Glutamatergic neuron (in vitro differentiated cells): ENCODE data around the gene TCEANC. TPM values are rescaled to one million over a fixed set of nuclear protein-coding genes. Genes with fewer than 3 reads are reported as not detected.

Experiments used
- DNase-seq: peaks from one replicate; pipeline ENCODE4 v3.0.0; 2022
- H3K27ac Mint-ChIP-seq: one replicate; pipeline ENCODE4 v1.8.0; 2020; ENCODE audit warnings: mild to moderate bottlenecking, mixed read lengths, inconsistent platforms; ENCODE audit not compliant: unreplicated experiment
- H3K27me3 Mint-ChIP-seq: one replicate; pipeline ENCODE4 v1.8.0; 2020; ENCODE audit warnings: mild to moderate bottlenecking, moderate library complexity, mixed read lengths, inconsistent platforms; ENCODE audit not compliant: unreplicated experiment
- H3K36me3 Mint-ChIP-seq: one replicate; pipeline ENCODE4 v1.8.0; 2020; ENCODE audit warnings: mild to moderate bottlenecking, mixed read lengths, inconsistent platforms; ENCODE audit not compliant: unreplicated experiment
- H3K4me1 Mint-ChIP-seq: one replicate; pipeline ENCODE4 v1.8.0; 2020; ENCODE audit warnings: mild to moderate bottlenecking, low read depth, mixed read lengths, inconsistent platforms; ENCODE audit not compliant: unreplicated experiment
- H3K4me3 Mint-ChIP-seq: one replicate; pipeline ENCODE4 v1.8.0; 2020; ENCODE audit warnings: mild to moderate bottlenecking, mixed read lengths, inconsistent platforms; ENCODE audit not compliant: unreplicated experiment
- H3K9me3 Mint-ChIP-seq: one replicate; pipeline ENCODE4 v1.8.0; 2020; ENCODE audit warnings: mild to moderate bottlenecking, moderate library complexity, mixed read lengths, inconsistent platforms; ENCODE audit not compliant: unreplicated experiment
- CTCF ChIP-seq: fragments of 200-600 bp; sonication (generic); IDR thresholded peaks from one replicate; pipeline ENCODE4 v1.5.0; 2021; ENCODE audit not compliant: partially characterized antibody, unreplicated experiment
- total RNA-seq: library from RNA; stranded (reverse); fragmentation: NEBNext Ultra II Directional; extraction: Animal tissue kit (Norgen Biotek cat#: 25700); gene quantifications from one replicate; pipeline ENCODE4 v1.2.1, GENCODE V29; 2021; ENCODE audit not compliant: unreplicated experiment

Gene TCEANC
- total RNA-seq, 1 donor from 2014 or later, result 6.3 TPM

GRCh38 chrX:13698432-13698831 lies 45.5 kb downstream of the TCEANC start:
- Mint-ChIP-seq H3K4me1 (peaks cover 16% of the 10 kb centered on the region), H3K36me3 (no peaks in the 10 kb centered on the region), H3K4me3 (no peak overlapping the region), H3K27ac (no peak overlapping the region), H3K9me3 (peaks cover under 1% of the 10 kb centered on the region), H3K27me3 (peaks cover 3% of the 10 kb centered on the region)
- TF ChIP-seq CTCF, result no peak
- no peak for DNase-seq

GRCh38 chrX:13699183-13699826 lies 46.4 kb downstream of the TCEANC start:
- no peaks in the 10 kb centered on the region for H3K36me3 Mint-ChIP-seq
- H3K9me3 Mint-ChIP-seq, result no peaks in the 10 kb centered on the region
- no peak overlapping the region for H3K27ac Mint-ChIP-seq
- H3K4me3 Mint-ChIP-seq, result no peak overlapping the region
- no peak for TF ChIP-seq CTCF
- peaks cover 12% of the 10 kb centered on the region for H3K4me1 Mint-ChIP-seq
- DNase-seq, result no peak
- H3K27me3 Mint-ChIP-seq, result peaks cover 3% of the 10 kb centered on the region

- Mint-ChIP-seq H3K9me3 (no peaks in the 10 kb centered on the region), H3K4me3 (no peak overlapping the region), H3K27me3 (peaks cover 3% of the 10 kb centered on the region), H3K27ac (no peak overlapping the region), H3K36me3 (no peaks in the 10 kb centered on the region), H3K4me1 (peaks cover 6% of the 10 kb centered on the region)
- no peak for TF ChIP-seq CTCF
- no peak for DNase-seq
Observed at GRCh38 chrX:13700380-13700779, 47.4 kb downstream of the TCEANC start.

- peaks cover 3% of the 10 kb centered on the region for H3K27me3 Mint-ChIP-seq
- no peak overlapping the region for H3K27ac Mint-ChIP-seq
- no peak for DNase-seq
- TF ChIP-seq CTCF, result no peak
- no peaks in the 10 kb centered on the region for H3K36me3 Mint-ChIP-seq
- peaks cover 4% of the 10 kb centered on the region for H3K4me1 Mint-ChIP-seq
- no peaks in the 10 kb centered on the region for H3K9me3 Mint-ChIP-seq
- H3K4me3 Mint-ChIP-seq, result no peak overlapping the region
Observed at GRCh38 chrX:13702111-13702789, 49.3 kb downstream of the TCEANC start.

GRCh38 chrX:13703135-13703534 lies 50.2 kb downstream of the TCEANC start:
- Mint-ChIP-seq H3K4me3 (no peak overlapping the region), H3K27ac (no peak overlapping the region), H3K36me3 (no peaks in the 10 kb centered on the region), H3K4me1 (peaks cover 4% of the 10 kb centered on the region), H3K9me3 (peaks cover under 1% of the 10 kb centered on the region), H3K27me3 (peaks cover 3% of the 10 kb centered on the region)
- no peak for TF ChIP-seq CTCF
- no peak for DNase-seq
